DMS79 (cell line): Measurements from ENCODE around the gene CD300LG.

ENCODE experiments used
- DNase-seq: peaks from one replicate; lab custom pipeline; 2025; lab: John Stamatoyannopoulos, UW

Gene CD300LG

GRCh38 chr17:43907425-43907981 lies 60.5 kb downstream of the CD300LG start, which contains the start of gene MPP2:
Gene MPP2, minus strand, starts transcription at chr17:43907536. Its CDS starts 3,076 bp downstream, at chr17:43904460.
- peak; percentile 42 for DNase-seq

- DNase-seq: peak; percentile 60
These were observed 61.2 kb downstream of the CD300LG start for GRCh38 chr17:43907998-43908721.

DNA sequence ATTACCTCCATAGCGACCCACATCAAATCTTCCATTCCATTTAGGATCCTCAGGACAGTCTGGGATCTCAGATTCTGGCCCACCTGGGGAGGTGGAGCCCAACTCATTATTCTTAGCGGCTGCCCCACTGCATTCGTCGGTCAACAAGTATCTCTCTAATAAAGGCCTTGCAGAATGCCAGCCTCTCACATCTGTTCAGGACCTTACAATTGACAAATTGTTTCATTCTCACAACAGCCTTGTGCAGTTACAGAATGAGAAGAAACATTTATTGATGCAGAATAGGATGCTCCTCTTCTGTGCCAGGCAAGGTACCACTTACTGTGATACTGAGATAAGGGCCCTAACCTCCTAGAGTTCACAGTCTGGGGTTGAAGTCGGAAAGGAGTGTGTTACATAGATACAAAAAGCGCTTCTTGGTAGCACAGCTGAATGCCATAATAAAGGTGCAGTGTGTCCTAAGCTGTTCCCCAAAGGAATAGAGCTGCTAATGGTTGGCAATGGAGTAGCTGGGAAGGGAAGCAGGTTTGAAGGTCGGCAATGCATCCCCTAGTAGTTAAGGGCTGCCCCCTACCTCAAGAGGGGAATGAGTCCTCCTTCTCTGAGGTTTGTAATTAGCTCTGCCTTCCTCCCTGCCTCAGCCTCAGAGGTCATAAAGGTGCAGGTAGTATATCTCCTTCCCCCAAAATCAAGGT lies 62.7 kb downstream of the CD300LG start:
- no peak for DNase-seq

GRCh38 chr17:43911904-43912303 lies 64.9 kb downstream of the CD300LG start:
- DNase-seq: no peak

GRCh38 chr17:43912635-43913304 lies 65.8 kb downstream of the CD300LG start:
- DNase-seq: no peak
